ENCODE measurements around the gene CSNK1D. TPM values are rescaled to one million over a fixed set of nuclear protein-coding genes. Genes with fewer than 3 reads are reported as not detected.

CSNK1D gene
- total RNA-seq, 6 experiments from 2014 or later = 116 to 128 (median 118) TPM

DNA sequence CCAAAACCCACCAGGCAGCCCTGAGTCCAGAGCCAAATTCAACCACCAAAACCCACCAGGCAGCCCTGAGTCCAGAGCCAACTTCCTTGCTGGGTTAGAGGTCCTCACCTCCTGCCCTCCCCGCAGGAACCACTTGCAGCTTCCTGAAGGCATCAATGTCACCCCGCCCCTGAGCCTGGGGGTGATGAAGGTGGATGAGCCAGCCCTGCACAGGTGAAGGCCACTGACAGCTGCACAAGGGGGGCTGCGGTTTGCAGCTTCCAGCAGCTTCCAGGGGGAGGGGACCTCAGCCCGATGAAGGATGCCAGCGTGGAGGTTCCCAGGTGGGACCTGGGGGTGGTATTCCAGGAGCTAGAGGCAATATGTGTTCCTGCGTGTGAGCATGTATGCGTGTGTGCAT is 7.6 kb upstream of the CSNK1D start:
- H3K9me3 Mint-ChIP-seq = no peaks in the 10 kb centered on the region
- H3K27me3 Mint-ChIP-seq (ENCODE audit: insufficient read depth) = no peaks in the 10 kb centered on the region; the same call in 1 of the 2 replicates
- no peaks in the 10 kb centered on the region for H3K36me3 Mint-ChIP-seq (ENCODE audit: low read depth)
- TF ChIP-seq, protein P1, sequence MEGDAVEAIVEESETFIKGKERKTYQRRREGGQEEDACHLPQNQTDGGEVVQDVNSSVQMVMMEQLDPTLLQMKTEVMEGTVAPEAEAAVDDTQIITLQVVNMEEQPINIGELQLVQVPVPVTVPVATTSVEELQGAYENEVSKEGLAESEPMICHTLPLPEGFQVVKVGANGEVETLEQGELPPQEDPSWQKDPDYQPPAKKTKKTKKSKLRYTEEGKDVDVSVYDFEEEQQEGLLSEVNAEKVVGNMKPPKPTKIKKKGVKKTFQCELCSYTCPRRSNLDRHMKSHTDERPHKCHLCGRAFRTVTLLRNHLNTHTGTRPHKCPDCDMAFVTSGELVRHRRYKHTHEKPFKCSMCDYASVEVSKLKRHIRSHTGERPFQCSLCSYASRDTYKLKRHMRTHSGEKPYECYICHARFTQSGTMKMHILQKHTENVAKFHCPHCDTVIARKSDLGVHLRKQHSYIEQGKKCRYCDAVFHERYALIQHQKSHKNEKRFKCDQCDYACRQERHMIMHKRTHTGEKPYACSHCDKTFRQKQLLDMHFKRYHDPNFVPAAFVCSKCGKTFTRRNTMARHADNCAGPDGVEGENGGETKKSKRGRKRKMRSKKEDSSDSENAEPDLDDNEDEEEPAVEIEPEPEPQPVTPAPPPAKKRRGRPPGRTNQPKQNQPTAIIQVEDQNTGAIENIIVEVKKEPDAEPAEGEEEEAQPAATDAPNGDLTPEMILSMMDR (IDR thresholded peaks at IDR 0.05) = no peak
- H3K4me3 Mint-ChIP-seq = no peak overlapping the region
- no peak overlapping the region for H3K27ac Mint-ChIP-seq
- no peak for DNase-seq
- peaks cover 28% of the 10 kb centered on the region for H3K4me1 Mint-ChIP-seq (ENCODE audit: low read depth)

DNA sequence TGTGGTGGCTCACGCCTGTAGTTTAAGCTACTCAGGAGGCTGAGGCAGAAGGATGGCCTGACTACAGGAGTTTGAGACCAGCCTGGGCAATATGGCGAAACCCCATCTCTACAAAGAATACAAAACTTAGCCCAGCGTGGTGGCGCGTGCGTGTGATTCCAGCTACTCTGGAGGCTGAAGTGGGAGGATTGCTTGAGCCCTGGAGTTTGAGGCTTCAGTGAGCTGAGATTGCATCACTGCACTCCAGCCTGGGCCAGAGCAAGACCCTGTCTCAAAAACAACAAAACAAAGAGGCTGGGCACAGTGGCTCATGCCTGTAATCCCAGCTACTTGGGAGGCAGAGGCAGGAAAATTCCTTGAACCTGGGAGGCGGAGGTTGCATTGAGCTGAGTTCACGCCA is 7.0 kb upstream of the CSNK1D start:
- Mint-ChIP-seq H3K4me1 (ENCODE audit: low read depth) (peaks cover 28% of the 10 kb centered on the region), H3K36me3 (ENCODE audit: low read depth) (no peaks in the 10 kb centered on the region), H3K4me3 (no peak overlapping the region), H3K27me3 (ENCODE audit: insufficient read depth) (no peaks in the 10 kb centered on the region; the same call in 1 of the 2 replicates), H3K9me3 (no peaks in the 10 kb centered on the region), H3K27ac (no peak overlapping the region)
- DNase-seq = no peak
- TF ChIP-seq, protein P1 (IDR thresholded peaks at IDR 0.05) = no peak

DNA sequence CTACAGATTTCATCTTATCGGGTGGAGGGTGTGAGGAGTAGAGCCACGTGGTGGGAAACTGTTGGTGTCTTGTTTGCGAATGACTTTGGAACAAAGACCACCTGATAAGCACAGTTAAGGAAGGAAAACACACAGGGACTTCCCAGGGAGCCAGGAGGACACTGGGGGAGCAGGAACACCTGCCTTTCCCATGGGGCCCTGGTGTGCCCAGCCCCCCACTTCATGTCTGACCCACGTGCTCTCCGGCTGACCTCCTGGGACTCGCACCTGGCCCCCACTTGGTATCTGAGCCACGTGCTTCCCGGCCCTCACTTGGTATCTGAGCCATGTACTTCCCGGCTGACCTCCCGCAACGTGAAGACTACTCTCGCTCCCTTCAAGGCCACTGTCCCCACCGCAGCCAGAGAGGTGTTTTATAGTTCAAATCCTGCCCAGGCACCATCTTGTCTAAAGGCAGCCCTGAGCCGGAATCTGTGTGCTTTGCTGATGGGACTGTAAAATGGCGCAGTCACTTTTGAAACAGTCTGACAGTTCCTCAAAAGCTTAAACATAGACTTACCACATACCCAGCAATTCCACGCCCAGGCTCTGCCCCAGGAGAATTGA is 5.4 kb upstream of the CSNK1D start:
- TF ChIP-seq, protein P1 (IDR thresholded peaks at IDR 0.05) = no peak
- peaks cover 20% of the 10 kb centered on the region for H3K4me1 Mint-ChIP-seq (ENCODE audit: low read depth)
- no peak overlapping the region for H3K4me3 Mint-ChIP-seq
- no peaks in the 10 kb centered on the region for H3K36me3 Mint-ChIP-seq (ENCODE audit: low read depth)
- H3K9me3 Mint-ChIP-seq = no peaks in the 10 kb centered on the region
- no peak for DNase-seq
- H3K27me3 Mint-ChIP-seq (ENCODE audit: insufficient read depth) = peaks cover 4% of the 10 kb centered on the region; the same call in 1 of the 2 replicates
- H3K27ac Mint-ChIP-seq = no peak overlapping the region

DNA sequence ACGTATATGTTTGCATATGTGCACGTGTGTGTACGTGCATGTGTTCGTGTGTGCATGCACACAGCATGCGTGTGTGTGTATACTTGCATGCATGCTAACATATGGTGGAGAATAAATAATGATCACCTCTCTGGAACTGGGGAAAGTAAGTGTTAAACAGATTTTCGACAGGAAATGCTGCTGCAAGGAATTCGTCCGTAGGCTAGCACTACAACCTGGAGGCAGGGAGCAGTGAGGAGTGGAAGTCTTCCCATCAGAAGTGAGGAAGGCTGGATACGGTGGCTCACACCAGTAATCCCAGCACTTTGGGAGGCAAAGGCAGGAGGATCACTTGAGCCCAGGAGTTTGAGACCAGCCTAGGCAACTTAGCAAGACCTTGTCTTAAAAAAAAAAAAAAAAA is 4.8 kb upstream of the CSNK1D start:
- peaks cover 14% of the 10 kb centered on the region for H3K4me1 Mint-ChIP-seq (ENCODE audit: low read depth)

DNA sequence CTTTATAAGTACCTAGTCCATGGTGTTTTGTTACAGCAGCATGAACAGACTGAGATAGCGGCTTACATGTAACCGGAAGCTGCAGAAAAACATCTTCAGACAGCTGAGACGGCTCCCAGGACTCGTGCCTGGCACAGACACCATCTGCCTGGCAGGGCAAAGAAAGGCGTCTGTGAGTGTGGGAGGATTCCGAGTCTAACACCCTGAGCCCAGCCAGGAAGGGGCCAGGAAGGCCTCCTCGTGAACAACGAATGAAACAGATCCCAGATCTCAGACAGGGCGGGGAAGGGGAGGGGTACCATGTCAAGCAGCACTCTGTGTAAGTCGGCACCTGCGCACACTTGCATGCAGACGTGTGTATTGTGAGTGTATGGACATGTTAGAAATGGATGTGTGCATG is 4.4 kb upstream of the CSNK1D start:
- Mint-ChIP-seq H3K4me1 (ENCODE audit: low read depth) (peaks cover 10% of the 10 kb centered on the region), H3K36me3 (ENCODE audit: low read depth) (no peaks in the 10 kb centered on the region), H3K4me3 (no peak overlapping the region), H3K27me3 (ENCODE audit: insufficient read depth) (peaks cover 4% of the 10 kb centered on the region; the same call in 1 of the 2 replicates), H3K27ac (no peak overlapping the region), H3K9me3 (no peaks in the 10 kb centered on the region)
- TF ChIP-seq, protein P1 (IDR thresholded peaks at IDR 0.05) = no peak
- DNase-seq = no peak

More for the DNA sequence above, 4.8 kb upstream of the CSNK1D start:
- TF ChIP-seq, protein P1 (IDR thresholded peaks at IDR 0.05) = no peak
- Mint-ChIP-seq H3K4me3 (no peak overlapping the region), H3K27me3 (ENCODE audit: insufficient read depth) (peaks cover 4% of the 10 kb centered on the region; the same call in 1 of the 2 replicates), H3K27ac (no peak overlapping the region), H3K36me3 (ENCODE audit: low read depth) (no peaks in the 10 kb centered on the region), H3K9me3 (no peaks in the 10 kb centered on the region)
- no peak for DNase-seq

Data from HFFc6 (cell line).